Gastroesophageal sphincter (tissue), 3 donors: ENCODE measurements around the gene STC2.

Source experiments
- EP300 ChIP-seq: sonication (generic); formaldehyde crosslinking; IDR thresholded peaks from one replicate; pipeline ENCODE4 v1.6.1; 2017; ENCODE audit warnings: antibody characterized with exemption, mild to moderate bottlenecking
- POLR2A ChIP-seq, 2 donors: fragments of 450-650 bp; IDR thresholded peaks; one replicate each; pipeline ENCODE4 v1.6.1; 2017; ENCODE audit warnings: antibody characterized with exemption in 2 of 2, mild to moderate bottlenecking in 2 of 2, moderate library complexity in 1 of 2
- TF ChIP-seq, protein P1 (sequence below), 4 experiments: fragments of 200-600 bp in 2 of 4; fragments of 450-650 bp in 2 of 4; sonication (generic) in 1 of 4; IDR thresholded peaks; one replicate each; pipeline ENCODE4 v1.5.1; 2017 to 2019; ENCODE audit warnings: antibody characterized with exemption in 4 of 4, mild to moderate bottlenecking in 2 of 4, moderate library complexity in 2 of 4

DNA sequence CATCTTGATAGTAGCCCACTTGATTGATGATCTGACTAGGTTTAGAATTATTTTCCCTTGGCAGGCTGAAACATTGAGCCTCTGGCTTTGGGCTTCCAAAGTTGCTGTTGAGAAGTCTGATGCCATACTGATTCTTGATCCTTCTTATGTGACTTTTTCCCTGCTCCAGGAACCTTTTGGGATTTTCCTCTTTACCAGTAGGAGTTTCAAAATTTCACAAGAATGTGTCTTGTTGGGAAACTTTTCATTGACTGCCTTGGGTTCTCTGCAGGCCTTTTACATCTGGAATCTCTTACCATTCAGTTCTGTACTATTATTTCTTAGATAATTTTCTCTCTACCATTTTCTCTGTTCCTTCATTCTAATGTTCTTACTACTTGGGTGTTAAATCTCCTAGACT lies 20.0 kb downstream of the STC2 start:
- TF ChIP-seq, protein P1, sequence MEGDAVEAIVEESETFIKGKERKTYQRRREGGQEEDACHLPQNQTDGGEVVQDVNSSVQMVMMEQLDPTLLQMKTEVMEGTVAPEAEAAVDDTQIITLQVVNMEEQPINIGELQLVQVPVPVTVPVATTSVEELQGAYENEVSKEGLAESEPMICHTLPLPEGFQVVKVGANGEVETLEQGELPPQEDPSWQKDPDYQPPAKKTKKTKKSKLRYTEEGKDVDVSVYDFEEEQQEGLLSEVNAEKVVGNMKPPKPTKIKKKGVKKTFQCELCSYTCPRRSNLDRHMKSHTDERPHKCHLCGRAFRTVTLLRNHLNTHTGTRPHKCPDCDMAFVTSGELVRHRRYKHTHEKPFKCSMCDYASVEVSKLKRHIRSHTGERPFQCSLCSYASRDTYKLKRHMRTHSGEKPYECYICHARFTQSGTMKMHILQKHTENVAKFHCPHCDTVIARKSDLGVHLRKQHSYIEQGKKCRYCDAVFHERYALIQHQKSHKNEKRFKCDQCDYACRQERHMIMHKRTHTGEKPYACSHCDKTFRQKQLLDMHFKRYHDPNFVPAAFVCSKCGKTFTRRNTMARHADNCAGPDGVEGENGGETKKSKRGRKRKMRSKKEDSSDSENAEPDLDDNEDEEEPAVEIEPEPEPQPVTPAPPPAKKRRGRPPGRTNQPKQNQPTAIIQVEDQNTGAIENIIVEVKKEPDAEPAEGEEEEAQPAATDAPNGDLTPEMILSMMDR (IDR thresholded peaks at IDR 0.05), result no peak
- TF ChIP-seq POLR2A (IDR thresholded peaks at IDR 0.05), result no peak
- TF ChIP-seq EP300, result no peak
